Measurements from ENCODE around the gene DXO.
"Not testable (repeated sequence)": the region's sequence is repeated elsewhere in the genome, so short reads cannot be mapped to it uniquely, and the experiment has no call there.

DNA sequence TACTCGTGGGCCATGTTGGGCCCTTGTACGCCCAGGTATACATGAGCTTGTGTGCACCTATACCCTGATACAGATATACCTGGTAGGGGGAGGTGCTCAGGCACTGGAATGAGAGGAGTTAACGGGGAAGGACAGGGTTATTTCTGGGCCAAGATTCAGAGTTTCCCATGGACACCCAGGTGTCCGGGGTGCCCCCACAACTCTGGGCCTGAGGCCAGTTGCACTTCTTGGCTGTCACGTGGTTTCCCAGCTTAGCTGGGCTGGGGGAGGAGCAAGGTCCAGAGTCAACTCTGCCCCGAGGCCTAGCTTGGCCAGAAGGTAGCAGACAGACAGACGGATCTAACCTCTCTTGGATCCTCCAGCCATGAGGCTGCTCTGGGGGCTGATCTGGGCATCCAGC is 9.8 kb upstream of the DXO start, which contains the start of gene C4A:
- TF ChIP-seq, protein P1, sequence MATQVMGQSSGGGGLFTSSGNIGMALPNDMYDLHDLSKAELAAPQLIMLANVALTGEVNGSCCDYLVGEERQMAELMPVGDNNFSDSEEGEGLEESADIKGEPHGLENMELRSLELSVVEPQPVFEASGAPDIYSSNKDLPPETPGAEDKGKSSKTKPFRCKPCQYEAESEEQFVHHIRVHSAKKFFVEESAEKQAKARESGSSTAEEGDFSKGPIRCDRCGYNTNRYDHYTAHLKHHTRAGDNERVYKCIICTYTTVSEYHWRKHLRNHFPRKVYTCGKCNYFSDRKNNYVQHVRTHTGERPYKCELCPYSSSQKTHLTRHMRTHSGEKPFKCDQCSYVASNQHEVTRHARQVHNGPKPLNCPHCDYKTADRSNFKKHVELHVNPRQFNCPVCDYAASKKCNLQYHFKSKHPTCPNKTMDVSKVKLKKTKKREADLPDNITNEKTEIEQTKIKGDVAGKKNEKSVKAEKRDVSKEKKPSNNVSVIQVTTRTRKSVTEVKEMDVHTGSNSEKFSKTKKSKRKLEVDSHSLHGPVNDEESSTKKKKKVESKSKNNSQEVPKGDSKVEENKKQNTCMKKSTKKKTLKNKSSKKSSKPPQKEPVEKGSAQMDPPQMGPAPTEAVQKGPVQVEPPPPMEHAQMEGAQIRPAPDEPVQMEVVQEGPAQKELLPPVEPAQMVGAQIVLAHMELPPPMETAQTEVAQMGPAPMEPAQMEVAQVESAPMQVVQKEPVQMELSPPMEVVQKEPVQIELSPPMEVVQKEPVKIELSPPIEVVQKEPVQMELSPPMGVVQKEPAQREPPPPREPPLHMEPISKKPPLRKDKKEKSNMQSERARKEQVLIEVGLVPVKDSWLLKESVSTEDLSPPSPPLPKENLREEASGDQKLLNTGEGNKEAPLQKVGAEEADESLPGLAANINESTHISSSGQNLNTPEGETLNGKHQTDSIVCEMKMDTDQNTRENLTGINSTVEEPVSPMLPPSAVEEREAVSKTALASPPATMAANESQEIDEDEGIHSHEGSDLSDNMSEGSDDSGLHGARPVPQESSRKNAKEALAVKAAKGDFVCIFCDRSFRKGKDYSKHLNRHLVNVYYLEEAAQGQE (IDR thresholded peaks at IDR 0.05): not testable (repeated sequence)
- TF ChIP-seq, protein P2, sequence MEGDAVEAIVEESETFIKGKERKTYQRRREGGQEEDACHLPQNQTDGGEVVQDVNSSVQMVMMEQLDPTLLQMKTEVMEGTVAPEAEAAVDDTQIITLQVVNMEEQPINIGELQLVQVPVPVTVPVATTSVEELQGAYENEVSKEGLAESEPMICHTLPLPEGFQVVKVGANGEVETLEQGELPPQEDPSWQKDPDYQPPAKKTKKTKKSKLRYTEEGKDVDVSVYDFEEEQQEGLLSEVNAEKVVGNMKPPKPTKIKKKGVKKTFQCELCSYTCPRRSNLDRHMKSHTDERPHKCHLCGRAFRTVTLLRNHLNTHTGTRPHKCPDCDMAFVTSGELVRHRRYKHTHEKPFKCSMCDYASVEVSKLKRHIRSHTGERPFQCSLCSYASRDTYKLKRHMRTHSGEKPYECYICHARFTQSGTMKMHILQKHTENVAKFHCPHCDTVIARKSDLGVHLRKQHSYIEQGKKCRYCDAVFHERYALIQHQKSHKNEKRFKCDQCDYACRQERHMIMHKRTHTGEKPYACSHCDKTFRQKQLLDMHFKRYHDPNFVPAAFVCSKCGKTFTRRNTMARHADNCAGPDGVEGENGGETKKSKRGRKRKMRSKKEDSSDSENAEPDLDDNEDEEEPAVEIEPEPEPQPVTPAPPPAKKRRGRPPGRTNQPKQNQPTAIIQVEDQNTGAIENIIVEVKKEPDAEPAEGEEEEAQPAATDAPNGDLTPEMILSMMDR (IDR thresholded peaks at IDR 0.05; ENCODE audit: low read depth, low read length, missing input control): not testable (repeated sequence)
- not testable (repeated sequence) for TF ChIP-seq YY1 (IDR thresholded peaks at IDR 0.05); RXRA (IDR thresholded peaks at IDR 0.05); EGR1 (IDR thresholded peaks at IDR 0.05; ENCODE audit: low read depth in 2 of 2); TAF1 (conservative IDR thresholded peaks at IDR 0.05); FOXA1 (IDR thresholded peaks at IDR 0.05); FOXA2 (IDR thresholded peaks at IDR 0.05); JUND (IDR thresholded peaks at IDR 0.05)
- TF ChIP-seq, protein P3, sequence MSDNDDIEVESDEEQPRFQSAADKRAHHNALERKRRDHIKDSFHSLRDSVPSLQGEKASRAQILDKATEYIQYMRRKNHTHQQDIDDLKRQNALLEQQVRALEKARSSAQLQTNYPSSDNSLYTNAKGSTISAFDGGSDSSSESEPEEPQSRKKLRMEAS (IDR thresholded peaks at IDR 0.05): not testable (repeated sequence)
- TF ChIP-seq, protein P4, sequence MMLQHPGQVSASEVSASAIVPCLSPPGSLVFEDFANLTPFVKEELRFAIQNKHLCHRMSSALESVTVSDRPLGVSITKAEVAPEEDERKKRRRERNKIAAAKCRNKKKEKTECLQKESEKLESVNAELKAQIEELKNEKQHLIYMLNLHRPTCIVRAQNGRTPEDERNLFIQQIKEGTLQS (IDR thresholded peaks at IDR 0.05): not testable (repeated sequence)
